OCI-LY1 (cell line): ENCODE measurements around the gene ZNF619.

ENCODE experiments used
- H2AFZ ChIP-seq: fragments of 200-600 bp; sonication (generic), shearing (Covaris generic); 2 replicates; pipeline ENCODE4 v1.6.0; 2014; ENCODE audit warnings: antibody characterized with exemption, mild to moderate bottlenecking, low read length
- H3F3A ChIP-seq: fragments of 200-600 bp; sonication (generic), shearing (Covaris generic); 2 replicates; pipeline ENCODE4 v1.6.0; 2014; ENCODE audit warnings: mild to moderate bottlenecking, antibody characterized with exemption, low read length, moderate library complexity; ENCODE audit not compliant: insufficient read depth
- H3K27ac ChIP-seq: fragments of 200-600 bp; sonication (generic); 2 replicates; pipeline ENCODE4 v1.5.1; 2014; ENCODE audit warnings: low read length, mixed run types, mild to moderate bottlenecking, low read depth; ENCODE audit not compliant: poor library complexity, severe bottlenecking
- H3K27me3 ChIP-seq: fragments of 200-600 bp; sonication (generic); 2 replicates; pipeline ENCODE4 v1.6.0; 2014; ENCODE audit warnings: antibody characterized with exemption, mild to moderate bottlenecking, low read length, moderate library complexity; ENCODE audit not compliant: insufficient read depth
- H3K36me3 ChIP-seq: fragments of 200-600 bp; sonication (generic); 2 replicates; pipeline ENCODE4 v1.6.1; 2014; ENCODE audit warnings: mild to moderate bottlenecking, antibody characterized with exemption, low read length, moderate library complexity, mixed read lengths; ENCODE audit not compliant: insufficient read depth
- H3K4me1 ChIP-seq: fragments of 200-600 bp; sonication (generic); 2 replicates; pipeline ENCODE4 v1.5.1; 2014; ENCODE audit warnings: mild to moderate bottlenecking, low read length, moderate library complexity; ENCODE audit not compliant: insufficient read depth, severe bottlenecking
- H3K4me2 ChIP-seq: fragments of 200-600 bp; sonication (generic), shearing (Covaris generic); 2 replicates; pipeline ENCODE4 v1.6.1; 2014; ENCODE audit warnings: low read length
- H3K4me3 ChIP-seq: fragments of 200-600 bp; sonication (generic); 2 replicates; pipeline ENCODE4 v1.5.1; 2014; ENCODE audit warnings: low read length, low read depth, mild to moderate bottlenecking, mixed read lengths; ENCODE audit not compliant: poor library complexity, severe bottlenecking
- H3K79me2 ChIP-seq: fragments of 200-600 bp; shearing (Covaris generic); 2 replicates; pipeline ENCODE4 v1.6.1; 2016; ENCODE audit warnings: mixed run types, low read length, mixed read lengths; ENCODE audit not compliant: insufficient read depth
- H3K9ac ChIP-seq: fragments of 200-600 bp; sonication (generic), shearing (Covaris generic); 2 replicates; pipeline ENCODE4 v1.6.1; 2014; ENCODE audit warnings: mild to moderate bottlenecking, low read length, mixed read lengths
- H3K9me2 ChIP-seq: fragments of 200-600 bp; sonication (generic), shearing (Covaris generic); 2 replicates; pipeline ENCODE4 v1.6.1; 2014; ENCODE audit warnings: low read depth, mild to moderate bottlenecking, low read length, mixed read lengths
- H3K9me3 ChIP-seq: fragments of 200-600 bp; shearing (Covaris generic); 2 replicates; pipeline ENCODE4 v1.6.1; 2014; ENCODE audit warnings: low read length, mixed read lengths
- H4K20me1 ChIP-seq: fragments of 200-600 bp; sonication (generic), shearing (Covaris generic); 2 replicates; pipeline ENCODE4 v1.6.0; 2016; ENCODE audit warnings: mild to moderate bottlenecking, low read length; ENCODE audit not compliant: insufficient read depth
- EZH2 ChIP-seq: fragments of 200-600 bp; sonication (generic), shearing (Covaris generic); IDR thresholded peaks from 2 replicates; pipeline ENCODE4 v1.8.0; 2017; ENCODE audit warnings: borderline replicate concordance, mixed run types, mild to moderate bottlenecking, antibody characterized with exemption, low read length, moderate library complexity, mixed read lengths
- TF ChIP-seq, protein P1 (sequence below): fragments of 200-600 bp; sonication (generic), shearing (Covaris generic); IDR thresholded peaks from 2 replicates; pipeline ENCODE4 v1.5.1; 2017; ENCODE audit warnings: mild to moderate bottlenecking, antibody characterized with exemption, low read length, moderate library complexity, mixed read lengths

The ZNF619 gene

DNA sequence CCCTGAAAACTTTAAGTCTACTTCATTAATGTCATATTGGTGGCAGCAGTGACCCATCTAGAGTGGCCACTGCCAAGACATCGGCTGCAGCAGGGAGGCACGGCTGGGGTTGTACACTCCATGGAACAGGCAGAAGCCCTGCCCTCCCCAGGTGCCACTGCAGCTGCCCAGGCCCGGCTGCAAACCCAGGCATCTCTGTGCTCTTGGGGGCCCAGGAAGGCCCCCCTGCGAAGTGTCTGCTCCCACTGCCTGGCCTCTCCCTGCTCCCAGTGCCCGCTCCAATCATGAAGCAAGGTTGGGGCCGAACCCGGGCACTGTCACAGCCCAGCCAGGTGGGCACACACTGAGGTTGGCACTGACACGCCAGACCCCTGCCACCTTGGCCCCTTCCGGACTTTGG is 31.9 kb upstream of the ZNF619 start:
- Histone ChIP-seq H2AFZ (no peak overlapping the region), H3K4me3 (no peak overlapping the region), H3K9me3 (no peaks in the 10 kb centered on the region), H3K36me3 (no peaks in the 10 kb centered on the region), H3K4me1 (no peaks in the 10 kb centered on the region), H3K9me2 (no peaks in the 10 kb centered on the region), H3K27me3 (no peaks in the 10 kb centered on the region), H3K9ac (no peak overlapping the region), H4K20me1 (no peaks in the 10 kb centered on the region), H3K79me2 (no peaks in the 10 kb centered on the region), H3K27ac (no peak overlapping the region), H3F3A (no peaks in the 10 kb centered on the region), H3K4me2 (no peak overlapping the region)
- no peak for TF ChIP-seq EZH2
- TF ChIP-seq, protein P1, sequence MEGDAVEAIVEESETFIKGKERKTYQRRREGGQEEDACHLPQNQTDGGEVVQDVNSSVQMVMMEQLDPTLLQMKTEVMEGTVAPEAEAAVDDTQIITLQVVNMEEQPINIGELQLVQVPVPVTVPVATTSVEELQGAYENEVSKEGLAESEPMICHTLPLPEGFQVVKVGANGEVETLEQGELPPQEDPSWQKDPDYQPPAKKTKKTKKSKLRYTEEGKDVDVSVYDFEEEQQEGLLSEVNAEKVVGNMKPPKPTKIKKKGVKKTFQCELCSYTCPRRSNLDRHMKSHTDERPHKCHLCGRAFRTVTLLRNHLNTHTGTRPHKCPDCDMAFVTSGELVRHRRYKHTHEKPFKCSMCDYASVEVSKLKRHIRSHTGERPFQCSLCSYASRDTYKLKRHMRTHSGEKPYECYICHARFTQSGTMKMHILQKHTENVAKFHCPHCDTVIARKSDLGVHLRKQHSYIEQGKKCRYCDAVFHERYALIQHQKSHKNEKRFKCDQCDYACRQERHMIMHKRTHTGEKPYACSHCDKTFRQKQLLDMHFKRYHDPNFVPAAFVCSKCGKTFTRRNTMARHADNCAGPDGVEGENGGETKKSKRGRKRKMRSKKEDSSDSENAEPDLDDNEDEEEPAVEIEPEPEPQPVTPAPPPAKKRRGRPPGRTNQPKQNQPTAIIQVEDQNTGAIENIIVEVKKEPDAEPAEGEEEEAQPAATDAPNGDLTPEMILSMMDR: no peak

DNA sequence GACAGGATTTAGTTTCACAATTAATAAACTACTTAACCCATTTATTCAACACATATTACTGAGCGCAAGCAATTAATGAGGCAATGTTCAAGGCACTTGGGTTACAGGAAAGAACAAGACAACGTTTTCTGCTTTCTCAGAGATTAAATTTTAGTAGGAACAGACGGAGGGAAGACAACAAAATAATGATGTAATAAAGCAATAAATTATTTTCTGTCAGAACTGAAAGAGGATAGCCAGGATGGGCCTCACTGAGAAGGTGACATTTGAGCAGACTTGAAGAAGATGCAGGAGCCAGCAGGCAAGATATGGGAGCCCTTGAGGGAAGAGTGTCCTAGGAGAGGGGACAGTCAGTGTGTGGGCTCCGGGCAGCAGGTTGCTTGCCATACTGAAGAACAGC is 31.0 kb upstream of the ZNF619 start:
- H3K9me2 ChIP-seq: no peaks in the 10 kb centered on the region
- no peaks in the 10 kb centered on the region for H3K36me3 ChIP-seq
- no peak for TF ChIP-seq EZH2
- TF ChIP-seq, protein P1: no peak
- H3F3A ChIP-seq: no peaks in the 10 kb centered on the region
- H2AFZ ChIP-seq: no peak overlapping the region
- H3K4me2 ChIP-seq: no peak overlapping the region
- H3K27ac ChIP-seq: no peak overlapping the region
- no peaks in the 10 kb centered on the region for H3K9me3 ChIP-seq
- H3K4me1 ChIP-seq: no peaks in the 10 kb centered on the region
- no peaks in the 10 kb centered on the region for H3K79me2 ChIP-seq
- H3K9ac ChIP-seq: no peak overlapping the region
- H3K27me3 ChIP-seq: no peaks in the 10 kb centered on the region
- no peaks in the 10 kb centered on the region for H4K20me1 ChIP-seq
- H3K4me3 ChIP-seq: no peak overlapping the region

DNA sequence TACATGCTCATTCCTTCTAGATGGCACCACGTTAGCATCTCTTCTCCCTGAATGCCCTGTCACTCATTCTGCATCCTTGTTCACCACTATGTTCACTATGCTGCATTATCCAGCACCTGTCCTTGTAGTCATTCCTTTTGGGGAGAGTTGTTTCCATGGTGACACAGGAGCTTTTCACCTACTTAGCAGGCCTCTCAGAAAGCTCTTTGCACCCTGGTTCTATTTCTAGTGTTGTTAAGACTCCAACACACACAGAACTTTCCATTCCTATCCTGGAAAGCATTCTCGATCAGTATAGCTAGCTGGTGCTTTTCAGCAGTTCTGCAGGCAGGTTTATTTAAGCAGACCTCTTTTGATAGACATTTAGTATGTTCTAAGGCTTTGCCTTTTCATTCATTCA is 26.5 kb upstream of the ZNF619 start:
- no peaks in the 10 kb centered on the region for H3K79me2 ChIP-seq
- H3K9me3 ChIP-seq: no peaks in the 10 kb centered on the region
- no peaks in the 10 kb centered on the region for H3K27me3 ChIP-seq
- peaks cover 27% of the 10 kb centered on the region for H3K4me1 ChIP-seq
- no peak overlapping the region for H3K4me3 ChIP-seq
- no peak overlapping the region for H3K27ac ChIP-seq
- H2AFZ ChIP-seq: no peak overlapping the region
- no peaks in the 10 kb centered on the region for H3K9me2 ChIP-seq
- TF ChIP-seq, protein P1: no peak
- no peak for TF ChIP-seq EZH2
- no peak overlapping the region for H3K9ac ChIP-seq
- no peaks in the 10 kb centered on the region for H4K20me1 ChIP-seq
- no peaks in the 10 kb centered on the region for H3K36me3 ChIP-seq
- no peak overlapping the region for H3K4me2 ChIP-seq
- 0 out of 2 replicates have a peak, but pooled peaks cover 3% of the 10 kb centered on the region for H3F3A ChIP-seq
